SK-N-SH (cell line): ENCODE results near the gene XRN1. TPM values are rescaled to one million over a fixed set of nuclear protein-coding genes. Genes with fewer than 3 reads are reported as not detected.

ENCODE experiments used
- CTCF ChIA-PET: fragments of 300-600, 350-600 bp; formaldehyde crosslinking; extraction: SDS; loops from one replicate; lab custom pipeline; 2021; lab: Yijun Ruan, JAX
- POLR2A ChIA-PET: fragments of 350-600 bp; sonication (Branson Sonifier 250); formaldehyde crosslinking; extraction: SDS; loops from one replicate; lab custom pipeline; 2020; ENCODE audit warnings: antibody characterized with exemption, inconsistent platforms; lab: Yijun Ruan, JAX
- DNase-seq: peaks from one replicate; pipeline ENCODE4 v3.0.0; 2012
- H2AFZ ChIP-seq: fragments of 200-600 bp; sonication (generic); 2 replicates; pipeline ENCODE4 v1.8.1; 2016; ENCODE audit warnings: antibody characterized with exemption, mild to moderate bottlenecking, low read depth
- H3F3A ChIP-seq: fragments of 200-600 bp; sonication (generic); replicated peaks from 2 replicates; pipeline ENCODE3; 2016; ENCODE audit warnings: antibody characterized with exemption, mild to moderate bottlenecking; ENCODE audit not compliant: insufficient read depth
- H3K27ac ChIP-seq, 2 experiments: fragments of 200-500 bp in 1 of 2; fragments of 200-600 bp in 1 of 2; sonication (Bioruptor generic) in 1 of 2; sonication (generic), shearing (Covaris generic) in 1 of 2; 2 replicates each; pipeline versions ENCODE4 v1.5.1 to v1.6.1; 2014 to 2016; ENCODE audit warnings: low read depth in 2 of 2, inconsistent platforms in 1 of 2, low read length in 1 of 2, mild to moderate bottlenecking in 1 of 2, mixed read lengths in 1 of 2
- H3K27me3 ChIP-seq: fragments of 200-600 bp; sonication (generic), shearing (Covaris generic); 2 replicates; pipeline ENCODE4 v1.6.1; 2016; ENCODE audit warnings: mixed run types; ENCODE audit not compliant: insufficient read depth
- H3K36me3 ChIP-seq, 2 experiments: fragments of 200-500 bp in 1 of 2; fragments of 200-600 bp in 1 of 2; sonication (Bioruptor generic) in 1 of 2; sonication (generic) in 1 of 2; replicated peaks in 1 of 2; 2 replicates each; pipeline versions ENCODE3 to v1.5.1; 2014 to 2016; ENCODE audit warnings: low read length in 1 of 2, mild to moderate bottlenecking in 1 of 2; ENCODE audit not compliant: insufficient read depth in 2 of 2, control insufficient read depth in 1 of 2
- H3K4me1 ChIP-seq, 2 experiments: fragments of 200-500 bp in 1 of 2; fragments of 200-600 bp in 1 of 2; sonication (Bioruptor generic) in 1 of 2; sonication (generic), shearing (Covaris generic) in 1 of 2; 2 replicates each; pipeline versions ENCODE4 v1.5.1 to v1.6.1; 2014 to 2016; ENCODE audit warnings: low read depth in 1 of 2, low read length in 1 of 2, mixed run types in 1 of 2; ENCODE audit not compliant: insufficient read depth in 2 of 2, control insufficient read depth in 1 of 2
- H3K4me2 ChIP-seq: fragments of 200-600 bp; sonication (generic), shearing (Covaris generic); 2 replicates; pipeline ENCODE4 v1.6.1; 2017; ENCODE audit warnings: mixed run types
- H3K4me3 ChIP-seq, 2 experiments: fragments of 200-500 bp in 1 of 2; fragments of 200-600 bp in 1 of 2; sonication (Bioruptor generic) in 1 of 2; sonication (generic), shearing (Covaris generic) in 1 of 2; 2 replicates each; pipeline versions ENCODE4 v1.5.1 to v1.8.1; 2014 to 2016; ENCODE audit warnings: low read depth in 2 of 2, inconsistent platforms in 1 of 2, low read length in 1 of 2, mild to moderate bottlenecking in 1 of 2, mixed read lengths in 1 of 2, moderate library complexity in 1 of 2
- H3K79me2 ChIP-seq: fragments of 200-600 bp; sonication (generic); 2 replicates; pipeline ENCODE4 v1.8.1; 2017; ENCODE audit warnings: mild to moderate bottlenecking; ENCODE audit not compliant: insufficient read depth
- H3K9ac ChIP-seq: fragments of 200-600 bp; sonication (generic); 2 replicates; pipeline ENCODE4 v1.6.1; 2017; ENCODE audit warnings: mixed run types
- H3K9me2 ChIP-seq: fragments of 200-600 bp; sonication (generic); 2 replicates; pipeline ENCODE4 v1.6.1; 2017; ENCODE audit warnings: mixed run types
- H3K9me3 ChIP-seq: fragments of 200-600 bp; sonication (generic); 2 replicates; pipeline ENCODE4 v1.6.1; 2017; ENCODE audit warnings: mixed run types, mild to moderate bottlenecking, moderate library complexity
- H4K20me1 ChIP-seq: fragments of 200-600 bp; sonication (generic); 2 replicates; pipeline ENCODE4 v1.6.1; 2017; ENCODE audit warnings: mild to moderate bottlenecking, mixed run types; ENCODE audit not compliant: insufficient read depth
- CHD2 ChIP-seq: fragments of 150-350 bp; IDR thresholded peaks from 2 replicates; pipeline ENCODE4 v1.6.1; 2018; ENCODE audit warnings: low read length; ENCODE audit not compliant: partially characterized antibody
- CTCF ChIP-seq: fragments of 200-600 bp; sonication (generic); IDR thresholded peaks from 2 replicates; pipeline ENCODE4 v1.6.1; 2017; ENCODE audit warnings: antibody characterized with exemption, mild to moderate bottlenecking, moderate library complexity
- ELF1 ChIP-seq: IDR thresholded peaks from 2 replicates; pipeline ENCODE4 v1.4.0; 2012
- FOXM1 ChIP-seq: IDR thresholded peaks from 2 replicates; pipeline ENCODE4 v1.4.0; 2012; ENCODE audit warnings: low read depth, mild to moderate bottlenecking
- MAX ChIP-seq: IDR thresholded peaks from 2 replicates; pipeline ENCODE4 v1.4.0; 2012; ENCODE audit warnings: low read depth
- NFIC ChIP-seq: IDR thresholded peaks from 2 replicates; pipeline ENCODE4 v1.4.0; 2012; ENCODE audit warnings: borderline replicate concordance
- POLR2AphosphoS5 ChIP-seq: IDR thresholded peaks from 2 replicates; pipeline ENCODE4 v1.6.1; 2012; ENCODE audit warnings: low read depth, low read length
- RCOR1 ChIP-seq: fragments of 150-350 bp; IDR thresholded peaks from 2 replicates; pipeline ENCODE4 v1.6.1; 2017; ENCODE audit warnings: antibody characterized with exemption, low read length
- RFX5 ChIP-seq: IDR thresholded peaks from 2 replicates; pipeline ENCODE4 v1.6.1; 2012; ENCODE audit warnings: mild to moderate bottlenecking, improper control_type of control experiment, low read length
- RXRA ChIP-seq: IDR thresholded peaks from 2 replicates; pipeline ENCODE4 v1.4.0; 2012; ENCODE audit warnings: low read depth, mild to moderate bottlenecking, borderline replicate concordance
- SMC3 ChIP-seq: IDR thresholded peaks from 2 replicates; pipeline ENCODE4 v1.6.1; 2012; ENCODE audit warnings: low read depth, low read length, improper control_type of control experiment
- TCF12 ChIP-seq: IDR thresholded peaks from 2 replicates; pipeline ENCODE4 v1.4.0; 2012
- USF1 ChIP-seq: IDR thresholded peaks from 2 replicates; pipeline ENCODE4 v1.4.0; 2012; ENCODE audit warnings: low read depth, borderline replicate concordance
- USF2 ChIP-seq: fragments of 150-350 bp; IDR thresholded peaks from 2 replicates; pipeline ENCODE4 v1.6.1; 2017; ENCODE audit warnings: antibody characterized with exemption, low read length, low read depth, borderline replicate concordance
- YY1 ChIP-seq: IDR thresholded peaks from 2 replicates; pipeline ENCODE4 v1.4.0; 2012; ENCODE audit warnings: low read depth, mild to moderate bottlenecking
- ZBTB33 ChIP-seq: IDR thresholded peaks from 2 replicates; pipeline ENCODE4 v1.4.0; 2012; ENCODE audit warnings: low read depth, borderline replicate concordance
- WGBS: methylation state at CpG from one replicate; pipeline ENCODE4 v1.1.6; 2017; ENCODE audit warnings: low lambda C conversion rate; 5-methylcytosine and 5-hydroxymethylcytosine counted together
- polyA plus RNA-seq, 3 experiments: library from polyadenylated mRNA; depleted of rRNA; stranded (reverse); fragments of >200 nt; gene quantifications; 2 replicates each; pipeline ENCODE4 v1.2.3, GENCODE V29; 2012

The XRN1 gene
- polyA plus RNA-seq, 1 of the 3 experiments (the other 2 are of a cell fraction) = 2.7 TPM

- Histone ChIP-seq H2AFZ (no peak overlapping the region), H3K27me3 (no peaks in the 10 kb centered on the region), H3K4me3 (no peak overlapping the region), H3F3A (peaks cover 8% of the 10 kb centered on the region), H3K9me2 (no peaks in the 10 kb centered on the region), H3K79me2 (no peaks in the 10 kb centered on the region), H3K36me3 (no peaks in the 10 kb centered on the region), H3K9me3 (no peaks in the 10 kb centered on the region), H3K4me2 (no peak overlapping the region), H4K20me1 (no peaks in the 10 kb centered on the region), H3K9ac (no peak overlapping the region), H3K4me1 (peaks cover 0 to 6% of the 10 kb centered on the region in 2 experiments; a peak in 1 of 4 replicates), H3K27ac (no peak overlapping the region)
- TF ChIP-seq YY1 (no peak), MAX (no peak), USF2 (no peak), TCF12 (no peak), CTCF (no peak), FOXM1 (no peak), RCOR1 (no peak), NFIC (no peak)
- ChIA-PET POLR2A (no interaction called here), CTCF (no interaction called here)
- DNase-seq = no peak
Observed at GRCh38 chr3:142273501-142273900, 174.3 kb downstream of the XRN1 start.

GRCh38 chr3:142272200-142272891 lies 175.5 kb downstream of the XRN1 start:
- CTCF ChIA-PET = no interaction called here
- Histone ChIP-seq H3K27ac (no peak overlapping the region), H3K4me1 (peaks cover 0 to 6% of the 10 kb centered on the region in 2 experiments; a peak in 1 of 4 replicates), H3K9ac (no peak overlapping the region), H3K27me3 (no peaks in the 10 kb centered on the region), H3F3A (peaks cover 8% of the 10 kb centered on the region), H4K20me1 (no peaks in the 10 kb centered on the region), H3K4me2 (no peak overlapping the region), H3K9me2 (no peaks in the 10 kb centered on the region), H3K79me2 (no peaks in the 10 kb centered on the region), H3K9me3 (no peaks in the 10 kb centered on the region), H2AFZ (0 out of 2 replicates have a peak overlapping the region, but pooled peaks have one; percentile 30), H3K36me3 (no peaks in the 10 kb centered on the region), H3K4me3 (no peak overlapping the region)
- 92% methylated on average over 8 of the region's 8 CpGs for WGBS
- no peak for TF ChIP-seq RFX5
- TF ChIP-seq YY1 = no peak
- TF ChIP-seq POLR2AphosphoS5 = no peak
- no peak for TF ChIP-seq USF2
- no peak for TF ChIP-seq RXRA
- no peak for TF ChIP-seq CTCF
- no peak for TF ChIP-seq SMC3
- no peak for TF ChIP-seq FOXM1
- TF ChIP-seq NFIC = no peak
- no peak for TF ChIP-seq CHD2
- no peak for TF ChIP-seq TCF12
- no peak for TF ChIP-seq USF1
- no peak for TF ChIP-seq ELF1
- no peak for TF ChIP-seq ZBTB33
- DNase-seq = no peak
- POLR2A ChIA-PET = no interaction called here
